ENCODE measurements around the gene BCLAF1.

The BCLAF1 gene

DNA sequence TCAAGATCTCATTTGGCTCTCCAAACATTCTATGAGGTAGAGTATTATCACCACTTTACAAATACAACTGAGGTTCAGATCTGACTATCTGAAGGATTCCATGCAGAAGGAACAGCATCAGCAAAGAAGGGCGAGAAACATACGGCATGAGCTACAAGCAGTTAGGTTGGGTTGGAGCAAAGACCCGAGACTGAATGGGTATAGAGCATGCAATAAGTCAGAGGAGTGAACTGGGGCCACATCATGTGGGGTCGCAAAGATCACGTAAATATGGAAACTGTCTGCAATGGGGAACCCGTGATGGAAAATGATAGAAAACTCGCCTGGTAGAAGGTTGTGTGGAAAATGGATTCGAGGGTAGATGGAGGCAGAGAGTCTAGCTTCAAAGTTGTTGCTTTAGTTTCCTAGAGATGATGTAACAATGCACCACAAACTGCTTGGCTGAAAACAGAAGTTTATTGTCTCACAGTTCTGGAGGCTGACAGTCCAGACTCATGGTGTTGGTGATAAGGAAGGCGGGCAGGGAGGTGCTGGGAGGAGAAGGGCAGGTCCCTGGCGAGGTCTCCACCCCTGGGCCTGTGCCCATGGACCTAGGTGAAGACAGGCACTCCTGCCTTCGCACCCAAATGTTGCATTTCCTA, 44.3 kb upstream of the BCLAF1 start:
- no peak overlapping the region for H3K4ac ChIP-seq (ENCODE audit: low read length)
- H3K4me1 ChIP-seq (ENCODE audit: control insufficient read depth in 2 of 2, insufficient read depth in 1 of 2, low read depth in 1 of 2, low read length in 2 of 2), result no peaks in the 10 kb centered on the region
- no peak overlapping the region for H4K91ac ChIP-seq (ENCODE audit: low read depth, low read length, poor library complexity)

DNA sequence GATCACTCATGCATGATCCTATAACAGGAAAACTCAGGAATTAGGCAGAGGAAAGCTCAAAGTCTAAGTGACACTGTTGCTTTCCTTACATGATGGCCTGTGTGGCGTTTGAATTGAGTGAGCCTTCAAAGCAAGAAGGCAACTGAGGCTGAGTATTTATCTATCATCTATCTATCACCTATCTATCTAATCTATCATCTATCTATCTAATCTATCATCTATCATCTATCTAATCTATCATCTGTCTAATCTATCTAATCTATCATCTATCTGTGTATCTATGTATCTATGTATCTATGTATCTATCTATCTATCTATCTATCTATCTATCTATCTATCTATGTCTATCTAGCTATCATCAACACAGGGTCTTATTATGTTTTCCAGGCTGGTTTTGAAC, 41.8 kb upstream of the BCLAF1 start:
- H2AFZ ChIP-seq (ENCODE audit: low read length), result no peak overlapping the region
- no peak overlapping the region for H2BK120ac ChIP-seq (ENCODE audit: low read depth, low read length)
- no peak overlapping the region for H3K27ac ChIP-seq (replicated peaks; ENCODE audit: low read length)
- no peak for DNase-seq (ENCODE audit: low spot score)
- no peak overlapping the region for H2BK5ac ChIP-seq (ENCODE audit: low read length)
- no peak overlapping the region for H3K4me3 ChIP-seq (ENCODE audit: low read length in 2 of 2)
- no peak overlapping the region for H2BK15ac ChIP-seq (ENCODE audit: low read length)
- no peak overlapping the region for H3K9ac ChIP-seq (ENCODE audit: low read depth, low read length, poor library complexity)
- no peak overlapping the region for H3K4me2 ChIP-seq (ENCODE audit: insufficient read depth, low read length, poor library complexity, severe bottlenecking)
- H3K14ac ChIP-seq (ENCODE audit: low read length), result no peak overlapping the region
- no peak overlapping the region for H2AK5ac ChIP-seq (ENCODE audit: low read depth, low read length)
- WGBS, 2 donors (ENCODE audit: extremely low coverage in 2 of 2, insufficient read length in 2 of 2, insufficient replicate concordance in 1 of 2), result no CpG with 5 or more reads among the region's 1 CpG
- H4K91ac ChIP-seq (ENCODE audit: low read depth, low read length, poor library complexity), result no peak overlapping the region
- no peak overlapping the region for H4K8ac ChIP-seq (ENCODE audit: low read depth, low read length)
- no peaks in the 10 kb centered on the region for H3K9me3 ChIP-seq (replicated peaks in 1 of 2; ENCODE audit: control insufficient read depth in 2 of 2, insufficient read depth in 1 of 2, low read depth in 1 of 2, low read length in 2 of 2)
- H3K4me1 ChIP-seq (ENCODE audit: control insufficient read depth in 2 of 2, insufficient read depth in 1 of 2, low read depth in 1 of 2, low read length in 2 of 2), result peaks cover 0 to 3% of the 10 kb centered on the region in 2 donors
- H3K79me1 ChIP-seq (ENCODE audit: low read depth, low read length), result no peaks in the 10 kb centered on the region
- H3K23ac ChIP-seq (ENCODE audit: low read depth, low read length, poor library complexity), result no peak overlapping the region
- no peaks in the 10 kb centered on the region for H3K36me3 ChIP-seq (replicated peaks in 1 of 2; ENCODE audit: control insufficient read depth in 2 of 2, insufficient read depth in 2 of 2, low read length in 2 of 2)
- no peak overlapping the region for H3K4ac ChIP-seq (ENCODE audit: low read length)
- H3K18ac ChIP-seq (ENCODE audit: low read length), result no peak overlapping the region
- H3K27me3 ChIP-seq (ENCODE audit: control insufficient read depth in 3 of 3, insufficient read depth in 3 of 3, low read depth in 1 of 3, low read length in 3 of 3), result no peaks in the 10 kb centered on the region
- H2BK12ac ChIP-seq (ENCODE audit: low read length), result no peak overlapping the region

More for the DNA sequence above, 44.3 kb upstream of the BCLAF1 start:
- Histone ChIP-seq H3K9ac (ENCODE audit: low read depth, low read length, poor library complexity) (no peak overlapping the region), H3K18ac (ENCODE audit: low read length) (no peak overlapping the region), H3K4me3 (ENCODE audit: low read length in 2 of 2) (no peak overlapping the region), H2BK15ac (ENCODE audit: low read length) (no peak overlapping the region), H3K23ac (ENCODE audit: low read depth, low read length, poor library complexity) (peak overlapping the region; percentile 8), H2AFZ (ENCODE audit: low read length) (no peak overlapping the region), H3K4me2 (ENCODE audit: insufficient read depth, low read length, poor library complexity, severe bottlenecking) (no peak overlapping the region), H2BK120ac (ENCODE audit: low read depth, low read length) (no peak overlapping the region), H3K27ac (replicated peaks; ENCODE audit: low read length) (no peak overlapping the region), H2AK5ac (ENCODE audit: low read depth, low read length) (no peak overlapping the region), H3K9me3 (replicated peaks in 1 of 2; ENCODE audit: control insufficient read depth in 2 of 2, insufficient read depth in 1 of 2, low read depth in 1 of 2, low read length in 2 of 2) (no peaks in the 10 kb centered on the region), H2BK5ac (ENCODE audit: low read length) (no peak overlapping the region), H3K36me3 (replicated peaks in 1 of 2; ENCODE audit: control insufficient read depth in 2 of 2, insufficient read depth in 2 of 2, low read length in 2 of 2) (no peaks in the 10 kb centered on the region), H3K14ac (ENCODE audit: low read length) (no peak overlapping the region), H2BK12ac (ENCODE audit: low read length) (no peak overlapping the region), H4K8ac (ENCODE audit: low read depth, low read length) (no peak overlapping the region), H3K79me1 (ENCODE audit: low read depth, low read length) (no peaks in the 10 kb centered on the region), H3K27me3 (ENCODE audit: control insufficient read depth in 3 of 3, insufficient read depth in 3 of 3, low read depth in 1 of 3, low read length in 3 of 3) (no peaks in the 10 kb centered on the region)
- no CpG with 5 or more reads among the region's 11 CpGs for WGBS, 2 donors (ENCODE audit: extremely low coverage in 2 of 2, insufficient read length in 2 of 2, insufficient replicate concordance in 1 of 2)
- DNase-seq (ENCODE audit: low spot score), result no peak

DNA sequence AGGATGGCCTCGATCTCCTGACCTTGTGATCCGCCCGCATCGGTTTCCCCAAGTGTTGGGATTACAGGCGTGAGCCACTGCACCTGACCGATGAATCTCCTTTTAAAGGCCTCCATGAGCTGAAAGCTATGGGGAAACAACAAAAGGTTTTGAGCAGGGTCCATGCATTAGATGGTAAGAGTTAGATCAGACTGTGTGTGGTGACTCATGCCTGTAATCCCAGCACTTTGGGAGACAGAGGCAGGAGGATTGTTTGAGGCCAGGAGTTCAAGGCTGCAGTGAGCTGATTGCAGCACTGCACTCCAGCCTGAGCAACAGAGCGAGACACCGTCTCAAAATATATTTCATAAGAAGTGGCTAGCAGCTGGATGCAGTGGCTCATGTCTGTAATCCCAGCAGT, 41.0 kb upstream of the BCLAF1 start:
- H3K27ac ChIP-seq (replicated peaks; ENCODE audit: low read length), result no peak overlapping the region

DNA sequence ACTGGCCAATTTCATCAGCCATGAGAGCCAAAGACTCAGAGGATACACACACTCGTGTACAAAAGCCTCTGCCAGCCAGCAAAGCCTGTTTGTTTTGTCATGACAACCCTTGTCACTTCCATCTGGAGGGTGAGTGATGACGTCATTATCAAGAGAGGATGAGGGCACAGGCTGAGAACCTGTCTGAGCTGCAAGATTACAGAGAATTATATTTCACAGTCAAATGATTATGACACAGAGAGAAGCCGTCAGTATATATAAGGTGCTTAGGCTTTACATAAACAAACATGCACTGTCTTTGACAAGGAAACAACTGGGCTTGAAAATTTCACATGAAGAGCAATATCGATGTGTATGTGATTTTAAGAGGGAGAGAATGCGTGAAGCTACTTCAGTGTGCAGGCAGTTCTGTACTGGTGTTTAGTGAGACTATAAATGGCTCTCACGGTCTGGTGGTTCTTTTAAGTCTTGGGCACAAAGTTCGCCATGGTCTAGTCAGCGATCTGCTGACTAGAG, 36.5 kb upstream of the BCLAF1 start:
- Histone ChIP-seq H3K36me3 (replicated peaks in 1 of 2; ENCODE audit: control insufficient read depth in 2 of 2, insufficient read depth in 2 of 2, low read length in 2 of 2) (no peaks in the 10 kb centered on the region), H3K27ac (replicated peaks; ENCODE audit: low read length) (no peak overlapping the region), H3K23ac (ENCODE audit: low read depth, low read length, poor library complexity) (no peak overlapping the region), H3K79me1 (ENCODE audit: low read depth, low read length) (no peaks in the 10 kb centered on the region), H3K9me3 (replicated peaks in 1 of 2; ENCODE audit: control insufficient read depth in 2 of 2, insufficient read depth in 1 of 2, low read depth in 1 of 2, low read length in 2 of 2) (no peaks in the 10 kb centered on the region), H2BK12ac (ENCODE audit: low read length) (no peak overlapping the region), H3K4ac (ENCODE audit: low read length) (no peak overlapping the region), H3K18ac (ENCODE audit: low read length) (no peak overlapping the region), H3K4me3 (ENCODE audit: low read length in 2 of 2) (no peak overlapping the region), H3K14ac (ENCODE audit: low read length) (no peak overlapping the region), H2AK5ac (ENCODE audit: low read depth, low read length) (no peak overlapping the region), H2BK120ac (ENCODE audit: low read depth, low read length) (no peak overlapping the region), H3K4me1 (ENCODE audit: control insufficient read depth in 2 of 2, insufficient read depth in 1 of 2, low read depth in 1 of 2, low read length in 2 of 2) (peaks cover 2 to 23% of the 10 kb centered on the region in 2 donors), H3K4me2 (ENCODE audit: insufficient read depth, low read length, poor library complexity, severe bottlenecking) (no peak overlapping the region), H4K8ac (ENCODE audit: low read depth, low read length) (no peak overlapping the region), H2AFZ (ENCODE audit: low read length) (peak overlapping the region; percentile 36), H3K27me3 (ENCODE audit: control insufficient read depth in 3 of 3, insufficient read depth in 3 of 3, low read depth in 1 of 3, low read length in 3 of 3) (no peaks in the 10 kb centered on the region), H2BK5ac (ENCODE audit: low read length) (no peak overlapping the region), H4K91ac (ENCODE audit: low read depth, low read length, poor library complexity) (no peak overlapping the region), H2BK15ac (ENCODE audit: low read length) (no peak overlapping the region), H3K9ac (ENCODE audit: low read depth, low read length, poor library complexity) (no peak overlapping the region)
- no CpG with 5 or more reads among the region's 8 CpGs for WGBS, 2 donors (ENCODE audit: extremely low coverage in 2 of 2, insufficient read length in 2 of 2, insufficient replicate concordance in 1 of 2)
- DNase-seq (ENCODE audit: low spot score), result no peak

More for the DNA sequence above, 41.0 kb upstream of the BCLAF1 start:
- Histone ChIP-seq H3K23ac (ENCODE audit: low read depth, low read length, poor library complexity) (no peak overlapping the region), H3K4me1 (ENCODE audit: control insufficient read depth in 2 of 2, insufficient read depth in 1 of 2, low read depth in 1 of 2, low read length in 2 of 2) (peaks cover 0 to 11% of the 10 kb centered on the region in 2 donors), H3K4me2 (ENCODE audit: insufficient read depth, low read length, poor library complexity, severe bottlenecking) (no peak overlapping the region), H3K18ac (ENCODE audit: low read length) (no peak overlapping the region), H3K79me1 (ENCODE audit: low read depth, low read length) (no peaks in the 10 kb centered on the region), H3K9ac (ENCODE audit: low read depth, low read length, poor library complexity) (no peak overlapping the region), H4K91ac (ENCODE audit: low read depth, low read length, poor library complexity) (no peak overlapping the region), H2BK5ac (ENCODE audit: low read length) (no peak overlapping the region), H2BK12ac (ENCODE audit: low read length) (no peak overlapping the region), H2AFZ (ENCODE audit: low read length) (no peak overlapping the region), H3K27me3 (ENCODE audit: control insufficient read depth in 3 of 3, insufficient read depth in 3 of 3, low read depth in 1 of 3, low read length in 3 of 3) (no peaks in the 10 kb centered on the region), H2AK5ac (ENCODE audit: low read depth, low read length) (no peak overlapping the region), H3K9me3 (replicated peaks in 1 of 2; ENCODE audit: control insufficient read depth in 2 of 2, insufficient read depth in 1 of 2, low read depth in 1 of 2, low read length in 2 of 2) (no peaks in the 10 kb centered on the region), H3K4me3 (ENCODE audit: low read length in 2 of 2) (no peak overlapping the region), H3K36me3 (replicated peaks in 1 of 2; ENCODE audit: control insufficient read depth in 2 of 2, insufficient read depth in 2 of 2, low read length in 2 of 2) (no peaks in the 10 kb centered on the region), H3K4ac (ENCODE audit: low read length) (no peak overlapping the region), H3K14ac (ENCODE audit: low read length) (no peak overlapping the region), H2BK15ac (ENCODE audit: low read length) (no peak overlapping the region), H4K8ac (ENCODE audit: low read depth, low read length) (no peak overlapping the region), H2BK120ac (ENCODE audit: low read depth, low read length) (no peak overlapping the region)
- WGBS, 2 donors (ENCODE audit: extremely low coverage in 2 of 2, insufficient read length in 2 of 2, insufficient replicate concordance in 1 of 2), result no CpG with 5 or more reads among the region's 8 CpGs
- no peak for DNase-seq (ENCODE audit: low spot score)

All from neuronal stem cell (in vitro differentiated cells).